ENCODE data around the gene HLA-DPA1. TPM values are rescaled to one million over a fixed set of nuclear protein-coding genes. Genes with fewer than 3 reads are reported as not detected.

HLA-DPA1 gene
- total and polyA plus RNA-seq, 2 experiments from 2014 or later: 2.6 to 4.7 TPM

GRCh38 chr6:33107641-33108040 is 34.2 kb upstream of the HLA-DPA1 start:
- H2AFZ ChIP-seq: no peak overlapping the region
- no peak for DNase-seq (ENCODE audit: low spot score)
- no peak overlapping the region for H3K4me3 ChIP-seq
- H3K79me2 ChIP-seq: no peaks in the 10 kb centered on the region
- no peaks in the 10 kb centered on the region for H3K36me3 ChIP-seq (replicated peaks; ENCODE audit: insufficient read depth, low read depth)
- H4K20me1 ChIP-seq (ENCODE audit: insufficient read depth, poor library complexity, severe bottlenecking): no peaks in the 10 kb centered on the region
- no peak overlapping the region for H3K27ac ChIP-seq
- peaks cover 27% of the 10 kb centered on the region for H3K27me3 ChIP-seq
- H3K4me2 ChIP-seq: no peak overlapping the region
- no peaks in the 10 kb centered on the region for H3K9me3 ChIP-seq (ENCODE audit: low read depth)
- no peak for TF ChIP-seq EZH2 (IDR thresholded peaks at IDR 0.05; ENCODE audit: borderline replicate concordance)
- no peak for TF ChIP-seq EZH2phosphoT487 (IDR thresholded peaks at IDR 0.05; ENCODE audit: low read depth, severe bottlenecking, unreplicated experiment)
- no peak for TF ChIP-seq CTCF (IDR thresholded peaks at IDR 0.05; ENCODE audit: poor library complexity)
- WGBS (ENCODE audit: low lambda C conversion rate, missing lambda C conversion rate): 72% methylated on average over 2 of the region's 2 CpGs
- no peaks in the 10 kb centered on the region for H3K4me1 ChIP-seq (ENCODE audit: insufficient read depth)
- no peaks in the 10 kb centered on the region for H3K9me2 ChIP-seq (replicated peaks; ENCODE audit: insufficient read depth)

DNA sequence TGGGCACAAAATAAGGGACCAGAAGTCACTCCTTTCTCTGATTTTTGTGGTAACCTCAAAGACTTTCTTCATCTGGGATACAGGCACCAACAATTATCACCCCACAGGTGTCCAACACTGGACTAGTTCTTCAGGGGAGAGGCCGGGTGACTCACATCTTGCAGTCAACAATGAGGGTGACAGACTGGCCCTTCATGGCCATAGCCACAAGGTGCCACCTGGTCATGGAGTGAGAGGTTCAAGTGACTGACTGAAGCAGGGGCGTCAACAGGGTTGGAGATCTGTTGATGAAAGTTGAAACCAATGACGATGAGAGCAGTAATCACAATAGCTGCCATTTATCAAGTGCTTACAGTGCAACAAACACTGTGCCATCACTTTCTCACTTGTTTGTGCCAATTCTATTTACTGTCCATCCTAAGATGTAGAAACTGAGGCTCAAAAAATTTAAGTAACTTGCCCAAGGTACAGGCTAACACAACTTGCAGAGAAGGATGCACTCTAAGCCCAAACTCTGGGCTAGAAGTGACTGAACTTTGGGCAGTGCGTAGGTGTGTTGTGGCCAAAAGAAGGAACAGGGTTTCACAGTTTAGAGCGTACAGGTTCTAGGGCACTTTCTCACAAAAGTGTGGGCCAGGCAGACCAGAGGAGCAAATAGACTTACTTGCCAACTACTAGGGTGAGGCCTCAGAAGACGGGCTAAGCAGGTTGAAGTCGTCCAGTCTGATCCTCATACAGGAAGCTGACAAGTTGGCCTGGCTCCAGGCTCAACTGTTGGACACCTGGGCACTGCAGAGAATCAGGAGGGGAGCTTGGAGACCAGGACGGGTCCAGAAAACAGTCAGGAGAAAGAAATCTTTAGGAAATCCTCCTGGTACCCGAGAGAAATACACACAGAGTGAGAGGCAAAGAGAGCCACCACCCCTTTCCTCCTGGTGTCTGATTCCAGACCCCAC is 32.7 kb upstream of the HLA-DPA1 start:
- peaks cover 27% of the 10 kb centered on the region for H3K27me3 ChIP-seq
- TF ChIP-seq EZH2phosphoT487 (IDR thresholded peaks at IDR 0.05; ENCODE audit: low read depth, severe bottlenecking, unreplicated experiment): no peak
- no peak for TF ChIP-seq EZH2 (IDR thresholded peaks at IDR 0.05; ENCODE audit: borderline replicate concordance)
- 73% methylated on average over 9 of the region's 9 CpGs for WGBS (ENCODE audit: low lambda C conversion rate, missing lambda C conversion rate)

DNA sequence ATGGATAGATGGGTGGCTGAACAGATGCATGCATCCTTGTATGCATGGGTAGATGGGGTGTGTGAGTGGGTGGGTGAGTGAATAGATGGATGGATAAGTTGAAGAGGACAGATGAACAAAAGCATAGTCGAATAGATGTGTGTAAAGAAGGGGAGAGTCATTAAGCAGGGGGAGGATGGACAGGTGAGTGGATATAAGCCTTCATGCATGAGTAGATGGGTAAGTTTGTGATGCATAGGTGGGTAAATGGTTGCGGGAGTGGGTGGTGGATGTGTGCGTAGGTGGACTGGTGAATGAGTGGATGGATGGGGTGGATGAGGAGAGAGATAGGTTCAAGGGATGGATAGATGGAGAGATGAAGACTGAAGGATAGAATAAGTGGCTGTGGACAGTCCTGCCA is 31.9 kb upstream of the HLA-DPA1 start:
- no peak for DNase-seq (ENCODE audit: low spot score)
- Histone ChIP-seq H3K4me3 (no peak overlapping the region), H2AFZ (no peak overlapping the region), H3K4me2 (no peak overlapping the region), H3K9me3 (ENCODE audit: low read depth) (no peaks in the 10 kb centered on the region), H4K20me1 (ENCODE audit: insufficient read depth, poor library complexity, severe bottlenecking) (no peaks in the 10 kb centered on the region), H3K9me2 (replicated peaks; ENCODE audit: insufficient read depth) (no peaks in the 10 kb centered on the region), H3K4me1 (ENCODE audit: insufficient read depth) (no peaks in the 10 kb centered on the region), H3K79me2 (no peaks in the 10 kb centered on the region), H3K36me3 (replicated peaks; ENCODE audit: insufficient read depth, low read depth) (no peaks in the 10 kb centered on the region), H3K27me3 (peaks cover 27% of the 10 kb centered on the region), H3K27ac (no peak overlapping the region)
- no peak for TF ChIP-seq CTCF (IDR thresholded peaks at IDR 0.05; ENCODE audit: poor library complexity)
- no peak for TF ChIP-seq EZH2 (IDR thresholded peaks at IDR 0.05; ENCODE audit: borderline replicate concordance)
- no peak for TF ChIP-seq EZH2phosphoT487 (IDR thresholded peaks at IDR 0.05; ENCODE audit: low read depth, severe bottlenecking, unreplicated experiment)
- 79% methylated on average over 3 of the region's 3 CpGs for WGBS (ENCODE audit: low lambda C conversion rate, missing lambda C conversion rate)

More for the DNA sequence above, 32.7 kb upstream of the HLA-DPA1 start:
- Histone ChIP-seq H3K4me2 (no peak overlapping the region), H3K4me3 (no peak overlapping the region), H2AFZ (no peak overlapping the region), H4K20me1 (ENCODE audit: insufficient read depth, poor library complexity, severe bottlenecking) (no peaks in the 10 kb centered on the region), H3K9me2 (replicated peaks; ENCODE audit: insufficient read depth) (no peaks in the 10 kb centered on the region), H3K27ac (no peak overlapping the region), H3K9me3 (ENCODE audit: low read depth) (no peaks in the 10 kb centered on the region), H3K79me2 (no peaks in the 10 kb centered on the region), H3K36me3 (replicated peaks; ENCODE audit: insufficient read depth, low read depth) (no peaks in the 10 kb centered on the region), H3K4me1 (ENCODE audit: insufficient read depth) (no peaks in the 10 kb centered on the region)
- DNase-seq (ENCODE audit: low spot score): no peak

DNA sequence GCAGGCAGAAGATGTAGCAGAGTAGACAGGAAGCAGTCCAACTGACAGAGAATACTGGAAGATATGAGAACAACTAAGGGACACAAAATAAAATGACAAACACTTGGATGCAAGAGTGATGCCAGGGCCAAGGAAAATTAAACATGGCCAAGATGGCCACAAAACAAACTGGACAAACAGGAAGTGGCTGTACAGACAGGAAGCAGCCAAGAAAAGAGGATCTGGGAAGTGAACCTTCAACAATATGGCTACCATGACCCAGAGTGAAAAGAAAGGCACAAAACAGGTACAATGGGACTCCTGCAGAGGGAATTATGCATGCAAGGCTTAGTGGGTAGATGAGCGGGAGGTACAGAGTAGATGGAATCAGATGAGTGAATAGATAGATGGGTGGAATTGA is 31.4 kb upstream of the HLA-DPA1 start:
- Histone ChIP-seq H3K9me2 (replicated peaks; ENCODE audit: insufficient read depth) (no peaks in the 10 kb centered on the region), H3K4me3 (no peak overlapping the region), H3K27ac (no peak overlapping the region), H3K36me3 (replicated peaks; ENCODE audit: insufficient read depth, low read depth) (no peaks in the 10 kb centered on the region), H3K79me2 (no peaks in the 10 kb centered on the region), H3K4me1 (ENCODE audit: insufficient read depth) (no peaks in the 10 kb centered on the region), H3K9me3 (ENCODE audit: low read depth) (no peaks in the 10 kb centered on the region), H3K27me3 (peaks cover 27% of the 10 kb centered on the region), H4K20me1 (ENCODE audit: insufficient read depth, poor library complexity, severe bottlenecking) (no peaks in the 10 kb centered on the region), H3K4me2 (no peak overlapping the region), H2AFZ (no peak overlapping the region)
- TF ChIP-seq CTCF (IDR thresholded peaks at IDR 0.05; ENCODE audit: poor library complexity) (no peak), EZH2 (IDR thresholded peaks at IDR 0.05; ENCODE audit: borderline replicate concordance) (no peak), EZH2phosphoT487 (IDR thresholded peaks at IDR 0.05; ENCODE audit: low read depth, severe bottlenecking, unreplicated experiment) (no peak)
- 100% methylated on average over 1 of the region's 1 CpG for WGBS (ENCODE audit: low lambda C conversion rate, missing lambda C conversion rate)
- no peak for DNase-seq (ENCODE audit: low spot score)
